Fibroblast of lung (primary cell): Measurements from ENCODE around the gene RMND1.
"Not testable (repeated sequence)": the region's sequence is repeated elsewhere in the genome, so short reads cannot be mapped to it uniquely, and the experiment has no call there.

Experiments
- EZH2 ChIP-seq: IDR thresholded peaks from 2 replicates; pipeline ENCODE4 v1.5.1; 2012; ENCODE audit warnings: low read length, control low read depth, mild to moderate bottlenecking; ENCODE audit errors: missing control alignments
- TF ChIP-seq, protein P1 (sequence below), 2 donors: IDR thresholded peaks in 1 of 2; conservative IDR thresholded peaks in 1 of 2; 1 replicate in 1 of 2; 2 replicates in 1 of 2; pipeline ENCODE4 v1.5.1; 2011 to 2012; ENCODE audit warnings: low read length in 2 of 2, control low read depth in 1 of 2, inconsistent platforms in 1 of 2, low read depth in 1 of 2, mild to moderate bottlenecking in 1 of 2

DNA sequence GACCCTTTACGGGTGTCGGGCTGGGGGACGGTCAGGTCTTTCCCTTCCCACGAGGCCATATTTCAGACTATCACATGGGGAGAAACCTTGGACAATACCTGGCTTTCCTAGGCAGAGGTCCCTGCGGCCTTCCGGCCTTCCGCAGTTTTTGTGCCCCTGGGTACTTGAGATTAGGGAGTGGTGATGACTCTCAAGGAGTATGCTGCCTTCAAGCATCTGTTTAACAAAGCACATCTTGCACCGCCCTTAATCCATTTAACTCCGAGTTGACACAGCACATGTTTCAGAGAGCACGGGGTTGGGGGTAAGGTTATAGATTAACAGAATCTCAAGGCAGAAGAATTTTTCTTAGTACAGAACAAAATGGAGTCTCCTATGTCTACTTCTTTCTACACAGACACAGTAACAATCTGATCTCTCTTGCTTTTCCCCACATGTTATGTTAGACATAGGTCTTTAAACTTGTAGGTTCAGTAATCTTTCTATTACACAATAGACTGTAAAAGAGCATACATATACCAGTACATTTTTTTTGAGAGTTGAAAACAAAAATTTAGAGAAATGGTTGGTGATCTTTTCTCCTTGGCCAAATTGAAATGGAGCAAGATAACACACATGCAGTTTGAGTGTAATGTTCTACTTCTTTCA, 3.9 kb upstream of the RMND1 start:
- TF ChIP-seq, protein P1, sequence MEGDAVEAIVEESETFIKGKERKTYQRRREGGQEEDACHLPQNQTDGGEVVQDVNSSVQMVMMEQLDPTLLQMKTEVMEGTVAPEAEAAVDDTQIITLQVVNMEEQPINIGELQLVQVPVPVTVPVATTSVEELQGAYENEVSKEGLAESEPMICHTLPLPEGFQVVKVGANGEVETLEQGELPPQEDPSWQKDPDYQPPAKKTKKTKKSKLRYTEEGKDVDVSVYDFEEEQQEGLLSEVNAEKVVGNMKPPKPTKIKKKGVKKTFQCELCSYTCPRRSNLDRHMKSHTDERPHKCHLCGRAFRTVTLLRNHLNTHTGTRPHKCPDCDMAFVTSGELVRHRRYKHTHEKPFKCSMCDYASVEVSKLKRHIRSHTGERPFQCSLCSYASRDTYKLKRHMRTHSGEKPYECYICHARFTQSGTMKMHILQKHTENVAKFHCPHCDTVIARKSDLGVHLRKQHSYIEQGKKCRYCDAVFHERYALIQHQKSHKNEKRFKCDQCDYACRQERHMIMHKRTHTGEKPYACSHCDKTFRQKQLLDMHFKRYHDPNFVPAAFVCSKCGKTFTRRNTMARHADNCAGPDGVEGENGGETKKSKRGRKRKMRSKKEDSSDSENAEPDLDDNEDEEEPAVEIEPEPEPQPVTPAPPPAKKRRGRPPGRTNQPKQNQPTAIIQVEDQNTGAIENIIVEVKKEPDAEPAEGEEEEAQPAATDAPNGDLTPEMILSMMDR (conservative IDR thresholded peaks at IDR 0.05 in 1 of 2, IDR thresholded peaks at IDR 0.05 in 1 of 2; ENCODE audit: low read depth in 1 of 2, low read length in 2 of 2), result not testable (repeated sequence)
- TF ChIP-seq EZH2, result not testable (repeated sequence)
